HG02885 (cell line): ENCODE measurements around the gene RUNDC1.
A peak's percentile ranks its signal among the peaks of the same experiment; 100 is the strongest.
"Not testable (repeated sequence)": the region's sequence is repeated elsewhere in the genome, so short reads cannot be mapped to it uniquely, and the experiment has no call there.

Experiments used
- ATAC-seq: cut with Tn5 transposase; IDR thresholded peaks from one replicate; pipeline ENCODE4 v1.9.1; 2021; ENCODE audit warnings: mild to moderate bottlenecking; ENCODE audit not compliant: unreplicated experiment, poor library complexity

RUNDC1 gene

DNA sequence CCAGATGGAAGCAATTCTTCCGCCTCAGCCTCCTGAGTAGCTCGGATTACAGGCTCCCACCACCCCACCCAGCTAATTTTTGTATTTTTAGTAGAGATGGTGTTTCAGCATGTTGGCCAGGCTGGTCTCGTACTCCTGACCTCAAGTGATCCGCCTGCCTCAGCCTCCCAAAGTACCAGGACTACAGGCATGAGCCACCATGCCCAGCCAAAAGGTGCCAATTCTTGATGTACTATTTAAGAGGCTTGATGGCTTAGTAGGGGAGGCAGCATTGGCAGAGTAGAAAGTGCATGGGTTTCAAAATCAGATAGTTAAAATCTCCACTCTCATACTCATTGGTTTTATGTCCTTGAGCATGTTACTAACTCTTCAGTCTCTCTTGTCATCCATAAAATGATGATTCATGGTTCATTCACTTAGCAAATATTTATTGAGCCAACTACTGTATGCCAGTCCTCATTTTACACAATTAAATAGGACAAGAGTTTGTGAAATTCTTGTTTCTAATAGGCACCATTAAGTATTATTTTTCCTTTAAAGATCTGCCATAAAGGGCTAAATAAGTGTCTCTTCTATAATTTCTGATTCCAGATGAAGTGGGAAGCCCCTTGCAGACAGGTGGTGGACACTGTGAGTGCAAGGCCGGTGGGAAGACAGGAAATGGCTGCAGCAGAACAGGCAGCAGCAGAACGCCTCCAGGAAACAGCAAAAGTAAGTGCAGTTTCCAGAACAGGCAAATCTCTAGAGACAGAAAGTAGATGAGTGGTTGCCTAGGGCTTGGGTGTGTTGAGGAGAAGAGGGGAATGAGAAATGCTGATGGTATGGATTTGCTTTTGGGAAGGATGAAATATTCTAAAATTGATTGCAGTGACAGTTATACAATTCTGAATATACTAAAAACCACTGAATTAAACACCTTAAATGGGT, 9.6 kb downstream of the RUNDC1 start:
- no peak for ATAC-seq

DNA sequence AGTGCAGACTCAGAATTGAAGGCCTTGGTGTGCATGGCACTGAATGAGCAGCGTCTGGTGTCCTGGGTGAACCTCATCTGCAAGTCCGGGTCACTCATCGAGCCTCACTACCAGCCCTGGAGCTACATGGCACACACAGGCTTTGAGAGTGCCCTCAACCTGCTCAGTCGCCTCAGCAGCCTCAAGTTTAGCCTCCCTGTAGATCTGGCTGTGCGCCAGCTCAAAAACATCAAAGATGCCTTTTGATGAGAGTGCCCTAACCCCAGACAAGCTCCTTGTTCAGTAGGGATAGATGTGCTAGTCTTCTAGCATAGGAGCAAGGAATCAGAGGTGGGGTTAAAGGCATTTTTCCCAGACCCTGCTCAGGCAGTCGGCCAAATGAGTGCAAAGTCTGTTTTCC, 11.1 kb downstream of the RUNDC1 start:
- no peak for ATAC-seq

DNA sequence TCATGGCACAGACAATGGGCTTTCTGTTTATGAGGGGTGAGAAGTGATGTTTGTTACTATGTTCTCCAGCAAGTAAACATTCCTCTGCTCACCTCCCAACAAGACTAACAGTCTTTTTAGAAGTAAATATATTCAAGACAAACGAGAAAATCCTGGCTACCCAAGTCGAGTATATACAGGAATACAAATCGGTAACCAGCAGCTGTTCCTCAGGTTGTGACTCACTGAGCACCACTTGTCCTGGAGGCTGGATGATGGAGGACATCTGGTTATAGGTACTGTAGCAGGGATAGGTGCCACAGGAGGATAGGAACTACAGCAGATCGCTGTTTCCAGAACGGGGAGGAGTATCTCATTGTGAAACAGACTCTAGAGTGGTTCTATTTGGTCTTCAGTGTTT, 12.5 kb downstream of the RUNDC1 start:
- ATAC-seq = no peak

DNA sequence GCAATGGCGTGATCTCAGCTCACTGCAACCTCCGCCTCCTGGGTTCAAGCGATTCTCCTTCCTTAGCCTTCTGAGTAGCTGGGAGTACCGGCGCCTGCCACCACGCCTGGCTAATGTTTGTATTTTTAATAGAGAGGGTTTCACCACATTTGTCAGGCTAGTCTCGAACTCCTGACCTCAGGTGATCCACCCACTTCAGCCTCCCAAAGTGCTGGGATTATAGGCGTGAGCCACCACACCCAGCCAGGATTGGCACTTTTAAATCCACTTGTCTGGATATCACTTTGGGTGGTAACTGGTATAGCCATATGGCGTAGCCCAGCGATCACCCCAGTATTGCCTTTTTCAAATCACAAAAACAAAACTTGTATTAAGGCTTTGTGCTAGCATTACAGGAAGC, 13.5 kb downstream of the RUNDC1 start:
- ATAC-seq = not testable (repeated sequence)

DNA sequence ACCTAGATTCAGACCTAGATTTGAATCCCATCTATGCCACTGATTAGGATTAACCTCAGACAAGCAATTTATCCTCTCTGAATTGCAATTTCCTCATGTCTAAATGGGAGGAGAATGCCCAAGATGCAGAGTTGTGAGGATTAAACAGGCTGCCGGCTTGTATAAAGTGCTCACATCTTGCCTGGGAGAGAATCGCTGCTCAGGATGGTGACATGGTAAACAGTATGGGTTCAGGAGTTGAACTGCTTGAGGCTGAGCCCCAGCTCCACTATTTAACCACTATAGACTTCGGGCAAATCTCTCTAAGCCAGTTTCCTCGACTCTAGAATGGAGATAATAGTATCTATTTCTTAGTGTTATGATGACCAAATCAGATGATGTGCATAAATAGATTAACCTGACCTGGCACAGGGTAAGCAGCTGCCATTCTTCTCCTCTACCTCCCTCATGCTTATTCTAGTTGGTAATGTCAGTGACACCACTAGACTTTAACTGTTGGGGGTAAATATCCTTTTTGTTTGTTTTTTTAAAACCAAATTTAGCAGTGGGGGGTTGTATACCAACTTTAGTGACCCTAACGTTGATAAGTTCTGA, 17.1 kb downstream of the RUNDC1 start:
- no peak for ATAC-seq

DNA sequence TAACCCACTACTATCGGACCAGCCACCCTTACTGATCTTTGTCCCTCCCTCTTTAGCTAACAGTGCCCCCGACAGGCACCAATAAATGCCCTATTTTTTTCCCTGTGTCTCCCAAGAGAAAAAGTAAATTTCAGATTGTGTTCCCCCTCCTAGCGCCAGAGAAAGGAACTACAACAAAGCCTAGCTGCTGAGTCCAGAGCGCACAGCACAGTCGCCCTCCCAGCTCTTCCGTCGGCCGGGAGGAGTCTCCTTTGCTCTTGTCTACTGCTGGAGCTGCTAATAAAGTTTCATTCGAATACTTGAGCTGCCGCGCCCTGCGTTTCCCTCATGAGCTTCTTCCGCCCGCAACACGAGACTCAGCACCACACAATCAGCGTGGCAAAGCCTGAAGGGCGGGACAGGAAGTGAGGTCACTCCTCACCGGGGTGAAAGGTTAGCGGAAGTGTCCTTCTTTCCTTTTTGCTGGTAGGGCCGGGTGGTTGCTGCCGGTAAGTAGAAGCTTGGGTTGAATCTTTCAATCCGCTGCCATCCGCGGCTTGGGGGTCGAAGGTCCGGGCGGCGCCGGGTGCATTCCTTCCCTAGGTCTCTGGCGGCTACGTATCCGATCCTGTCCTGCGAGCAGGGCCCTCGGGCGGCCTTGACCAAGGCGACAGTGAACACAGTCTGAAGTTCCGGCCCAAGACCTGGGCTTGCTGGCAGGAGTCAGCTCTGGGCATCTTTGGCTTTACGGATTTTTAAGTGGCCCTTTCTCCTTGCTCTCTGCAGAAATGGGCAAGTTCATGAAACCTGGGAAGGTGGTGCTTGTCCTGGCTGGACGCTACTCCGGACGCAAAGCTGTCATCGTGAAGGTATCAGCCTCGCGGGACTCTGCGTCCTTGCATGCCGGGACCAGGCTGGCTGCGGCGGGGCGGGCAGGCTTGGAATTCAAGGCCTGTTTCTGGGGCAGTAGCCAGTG, 17.9 kb downstream of the RUNDC1 start, which contains the start of gene RPL27:
Gene RPL27, plus strand, starts transcription at position 436 of the 955 bp plus-strand sequence. Its CDS starts 332 bp downstream, at position 768.
- peak; percentile 95 for ATAC-seq

DNA sequence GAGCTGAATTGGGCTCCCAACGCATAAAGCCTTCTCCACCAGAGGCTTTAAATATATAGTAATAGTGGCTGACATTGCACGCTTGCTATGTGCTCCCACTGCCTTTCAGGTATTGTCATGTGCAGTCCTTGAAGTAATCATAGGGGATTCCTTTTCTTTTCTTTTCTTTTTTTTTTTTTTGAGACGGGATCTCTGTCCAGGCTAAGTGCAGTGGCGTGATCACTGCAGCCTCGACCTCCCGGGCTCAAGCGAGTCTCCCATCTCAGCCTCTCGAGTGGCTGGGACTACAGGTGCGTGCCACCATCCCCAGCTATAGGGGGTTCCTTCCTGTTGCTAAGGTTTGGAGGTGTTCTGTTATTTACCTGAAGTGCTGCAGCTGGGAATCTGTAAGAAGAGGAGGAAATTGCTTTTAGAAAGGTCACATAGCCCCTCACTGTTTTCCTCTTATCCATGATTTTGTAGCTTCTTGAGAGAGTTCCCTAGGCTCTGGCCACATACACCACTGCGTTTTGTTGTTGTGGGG, 18.7 kb downstream of the RUNDC1 start:
- ATAC-seq = no peak

DNA sequence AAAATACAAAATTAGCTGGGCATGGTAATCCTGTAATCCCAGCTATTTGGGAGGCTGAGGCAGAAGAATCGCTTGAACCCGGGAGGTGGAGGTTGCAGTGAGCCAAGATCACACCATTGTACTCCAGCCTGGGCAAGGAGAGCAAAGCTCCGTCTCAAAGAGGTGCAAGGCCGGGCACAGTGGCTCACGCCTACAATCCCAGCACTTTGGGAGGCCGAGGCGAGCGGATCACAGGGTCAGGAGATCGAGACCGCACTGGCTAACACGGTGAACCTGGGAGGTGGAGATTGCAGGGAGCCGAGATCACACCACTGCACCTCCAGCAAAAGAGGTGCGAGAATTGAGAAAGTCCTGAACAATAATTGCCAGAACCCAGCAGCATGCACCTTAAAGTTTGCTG, 20.5 kb downstream of the RUNDC1 start:
- not testable (repeated sequence) for ATAC-seq

DNA sequence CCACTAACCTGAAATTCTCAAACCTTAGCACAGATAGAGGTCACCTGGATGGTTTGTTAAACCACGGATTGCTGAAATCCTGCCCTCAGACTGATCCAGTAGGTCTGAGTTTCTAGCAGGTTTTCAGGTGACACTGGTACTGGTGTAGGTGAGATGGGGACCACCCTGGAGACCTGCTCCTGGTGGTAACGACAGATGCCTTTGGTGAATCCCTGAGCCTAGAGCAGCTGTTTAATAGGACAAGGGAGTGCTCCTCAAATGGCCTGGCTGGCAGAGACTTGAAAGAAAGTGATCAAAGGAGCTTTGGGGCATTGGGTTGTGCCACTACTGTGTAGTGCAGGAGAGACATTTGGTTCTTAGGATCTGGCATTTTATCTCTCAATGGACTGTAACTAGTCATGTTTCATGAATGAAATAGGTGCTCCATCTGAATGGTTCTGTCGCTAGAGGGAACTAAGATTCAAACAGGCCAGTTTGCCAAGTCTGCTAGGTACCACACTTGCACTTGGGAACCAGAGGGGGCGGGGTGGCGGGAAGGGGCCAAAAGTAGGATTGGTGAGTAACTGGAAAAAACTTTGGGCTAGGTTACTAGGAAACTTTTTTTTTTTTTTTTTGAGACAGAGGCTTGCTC, 23.3 kb downstream of the RUNDC1 start:
- ATAC-seq = no peak

DNA sequence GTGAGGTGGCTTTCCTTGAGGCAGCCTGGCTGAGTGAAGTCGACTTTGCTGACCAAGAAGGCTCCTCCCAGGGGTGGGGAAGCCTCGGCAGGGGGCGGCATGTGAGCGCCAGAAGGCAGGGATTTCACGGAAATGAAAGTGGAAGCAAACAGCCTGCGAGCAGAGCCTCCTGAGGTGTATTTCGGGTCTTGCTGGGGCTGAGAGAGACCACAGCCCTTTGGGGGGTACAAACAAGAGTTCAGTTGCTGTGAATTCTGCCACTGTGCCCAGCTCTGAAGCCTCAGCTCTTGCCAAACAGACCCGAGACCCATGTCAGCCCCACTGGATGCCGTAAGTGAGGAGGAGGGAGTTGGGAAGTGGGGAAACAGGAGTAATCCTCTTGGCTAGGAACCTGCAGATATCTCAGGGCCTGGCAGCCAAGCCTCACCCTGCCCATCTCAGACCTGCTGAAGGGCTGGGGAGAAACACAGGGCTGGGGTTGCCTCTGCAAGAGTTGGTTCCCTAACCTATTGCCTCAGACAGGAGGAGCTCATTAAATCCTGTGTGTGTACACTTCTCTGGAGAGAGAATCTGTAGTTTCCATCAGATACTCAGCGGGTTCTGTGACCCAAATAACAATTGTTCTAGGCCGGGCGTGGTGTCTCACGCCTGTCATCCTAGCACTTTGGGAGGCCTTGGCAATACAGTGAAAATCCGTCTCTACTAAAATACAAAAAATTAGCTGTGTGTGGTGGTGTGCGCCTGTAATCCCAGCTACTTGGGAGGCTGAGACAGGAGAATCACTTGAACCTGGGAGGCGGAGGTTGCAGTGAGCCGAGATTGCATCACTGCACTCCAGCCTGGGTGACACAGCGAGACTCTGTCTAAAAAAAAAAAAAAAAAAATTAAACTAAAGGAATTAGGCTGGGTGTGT, 26.5 kb downstream of the RUNDC1 start, which contains the start of gene IFI35:
Gene IFI35, plus strand, starts transcription at position 146 of the 913 bp plus-strand sequence. Its CDS starts 164 bp downstream, at position 310.
- ATAC-seq = peak; percentile 82

DNA sequence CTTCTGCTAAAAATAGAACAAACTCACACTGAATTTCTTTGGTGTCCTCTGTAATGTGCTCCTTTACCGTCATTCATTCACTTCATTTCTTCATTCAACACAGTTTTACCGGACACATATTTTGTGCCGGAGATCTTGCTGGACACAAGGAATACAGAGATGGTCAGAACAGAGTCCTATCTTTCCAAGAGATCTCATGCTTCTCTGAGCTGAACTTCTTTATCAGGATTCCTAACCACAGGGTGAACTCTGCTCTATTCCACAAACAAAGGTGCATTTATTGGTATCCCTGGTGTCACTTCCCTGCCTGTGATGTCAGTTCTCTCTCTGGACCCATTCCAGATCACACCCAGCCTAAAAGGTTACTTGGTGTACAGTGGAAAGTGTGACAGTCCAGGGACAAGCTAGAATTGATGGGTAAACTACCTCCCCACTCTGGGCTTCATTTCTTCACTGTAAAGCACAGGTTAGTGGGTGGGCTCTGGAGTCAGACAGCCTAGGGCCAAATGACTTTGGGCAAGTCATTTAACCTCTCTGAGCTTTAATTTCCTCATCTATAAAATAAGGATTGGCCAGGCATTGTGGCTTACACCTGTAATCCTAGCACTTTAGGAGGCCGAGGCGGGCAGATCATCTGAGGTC, 30.4 kb downstream of the RUNDC1 start:
- ATAC-seq = no peak

DNA sequence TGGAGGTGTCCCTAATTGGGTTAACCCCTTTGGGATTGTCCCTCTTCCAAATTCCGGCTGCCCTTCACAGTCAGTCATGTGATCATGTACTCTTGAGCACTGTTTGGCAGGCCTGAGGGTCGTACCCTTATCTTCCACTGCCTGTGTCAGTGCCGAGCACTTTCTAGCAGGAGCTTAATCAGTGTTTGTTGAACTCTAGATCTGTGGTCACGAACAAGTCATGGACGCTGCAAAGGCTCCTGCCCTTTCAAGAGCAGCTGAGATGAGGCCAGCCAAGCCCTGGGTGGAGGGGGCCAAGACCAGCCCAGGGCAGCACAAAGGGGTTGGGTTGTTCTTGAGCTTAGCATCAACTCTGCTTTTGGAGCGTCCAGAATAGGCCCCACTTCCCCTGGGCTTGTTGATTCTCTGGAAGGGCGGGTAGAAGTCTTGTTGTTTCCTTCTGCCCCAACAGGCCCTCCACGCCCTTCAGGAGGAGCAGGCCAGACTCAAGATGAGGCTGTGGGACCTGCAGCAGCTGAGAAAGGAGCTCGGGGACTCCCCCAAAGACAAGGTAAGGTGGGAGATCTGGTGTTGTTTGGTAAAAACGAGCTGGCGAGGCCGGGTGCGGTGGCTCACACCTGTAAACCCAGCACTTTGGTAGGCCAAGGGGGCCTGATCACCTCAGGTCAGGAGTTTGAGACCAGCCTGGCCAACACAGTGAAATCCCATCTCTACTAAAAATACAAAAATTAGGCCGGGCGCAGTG, 31.5 kb downstream of the RUNDC1 start:
- ATAC-seq = no peak

DNA sequence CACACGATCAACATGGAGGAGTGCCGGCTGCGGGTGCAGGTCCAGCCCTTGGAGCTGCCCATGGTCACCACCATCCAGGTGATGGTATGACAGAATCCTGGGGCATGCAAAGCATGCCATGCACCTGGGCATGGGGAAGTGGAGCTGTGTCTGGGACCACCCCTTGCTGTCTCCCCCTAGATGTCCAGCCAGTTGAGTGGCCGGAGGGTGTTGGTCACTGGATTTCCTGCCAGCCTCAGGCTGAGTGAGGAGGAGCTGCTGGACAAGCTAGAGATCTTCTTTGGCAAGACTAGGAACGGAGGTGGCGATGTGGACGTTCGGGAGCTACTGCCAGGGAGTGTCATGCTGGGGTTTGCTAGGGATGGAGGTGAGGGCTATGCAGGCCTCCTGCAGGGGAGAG, 32.9 kb downstream of the RUNDC1 start:
- no peak for ATAC-seq

DNA sequence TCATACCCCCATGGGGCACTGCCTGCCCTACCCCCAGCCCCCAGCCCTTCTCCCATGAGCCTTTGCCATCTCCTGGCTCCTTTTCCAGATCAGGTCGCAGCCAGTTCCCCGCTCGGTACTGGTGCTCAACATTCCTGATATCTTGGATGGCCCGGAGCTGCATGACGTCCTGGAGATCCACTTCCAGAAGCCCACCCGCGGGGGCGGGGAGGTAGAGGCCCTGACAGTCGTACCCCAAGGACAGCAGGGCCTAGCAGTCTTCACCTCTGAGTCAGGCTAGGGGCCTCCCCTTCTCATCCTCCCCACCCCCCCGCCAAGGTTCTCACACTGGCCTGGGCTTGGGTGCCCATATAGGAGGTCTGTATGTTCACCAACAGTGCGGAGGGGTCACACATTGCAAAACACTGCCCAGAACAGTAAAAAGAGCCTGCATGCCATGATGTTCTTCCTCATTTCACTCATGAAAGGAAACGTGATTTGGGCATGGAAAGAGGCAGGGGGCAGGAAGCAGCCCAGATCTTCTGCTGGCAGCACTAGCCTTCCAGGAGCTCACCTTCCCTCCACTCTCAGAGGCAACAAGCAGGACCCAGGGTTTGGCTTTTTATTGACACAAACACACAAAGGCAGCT, 33.8 kb downstream of the RUNDC1 start:
- ATAC-seq = no peak

DNA sequence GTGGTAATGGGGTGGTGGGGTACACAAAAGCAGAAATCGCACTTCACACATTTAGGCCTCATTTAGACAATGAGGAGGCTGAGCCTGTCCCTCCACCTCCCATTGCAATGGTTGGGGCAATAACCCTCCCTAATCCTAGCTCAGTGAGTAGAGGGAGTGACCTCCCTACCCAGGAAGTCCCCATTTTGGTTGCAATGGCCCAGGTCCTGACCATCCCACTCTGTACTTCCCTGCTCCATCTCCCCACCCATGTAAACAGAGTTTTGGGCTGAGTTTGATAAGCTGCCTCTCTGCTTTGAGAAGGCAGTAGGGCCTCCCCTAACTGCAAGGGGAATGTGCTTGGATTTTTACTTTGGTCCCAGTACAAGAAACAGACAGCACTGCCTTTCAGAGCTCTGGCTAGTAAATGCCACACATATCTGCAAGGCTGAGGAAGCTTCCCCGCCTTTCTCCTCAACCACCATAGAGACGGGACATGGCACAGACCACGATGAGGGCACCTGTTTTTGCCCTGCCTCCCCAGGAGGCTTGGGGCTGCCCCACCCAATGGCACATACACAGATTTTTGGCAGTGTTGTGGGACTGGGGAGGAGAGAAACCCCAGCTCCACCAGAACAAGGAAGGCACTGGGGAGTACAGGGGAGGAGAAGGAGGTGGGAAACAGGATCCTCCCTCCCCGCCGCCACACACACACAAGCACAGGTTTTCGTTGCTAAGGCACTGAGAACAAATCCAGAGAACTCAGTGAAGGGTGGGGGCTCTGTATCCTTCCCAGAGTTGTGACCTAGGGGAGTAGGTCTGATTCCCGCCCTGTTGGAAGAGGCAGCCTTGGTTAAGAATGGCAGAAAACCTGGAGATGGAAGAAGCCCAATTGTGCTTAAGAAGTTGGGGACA, 34.5 kb downstream of the RUNDC1 start:
- ATAC-seq = no peak

DNA sequence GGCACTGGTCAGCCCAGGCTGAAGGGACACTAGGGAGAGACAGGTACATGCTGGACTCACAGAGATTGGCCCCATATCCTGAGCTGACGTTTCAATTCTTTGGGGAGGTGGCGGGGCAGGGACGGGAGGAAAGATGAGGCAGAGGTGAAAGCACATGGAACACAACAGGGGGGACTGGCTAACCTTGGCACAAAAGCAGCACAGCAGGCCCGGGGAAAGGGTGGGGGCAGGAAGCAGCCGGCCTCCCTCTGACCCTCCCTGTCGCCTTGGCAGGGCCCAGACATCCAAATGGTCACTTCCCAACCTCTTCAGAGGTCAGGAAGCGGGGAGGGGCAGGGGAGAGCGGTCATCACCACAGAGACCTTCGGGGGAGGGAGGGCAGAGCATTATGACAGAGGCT, 35.2 kb downstream of the RUNDC1 start:
- ATAC-seq = no peak
